Neural cell (in vitro differentiated cells): Measurements from ENCODE around the gene PRPF40B.

Experiments
- EP300 ChIP-seq: fragments of 450-650 bp; conservative IDR thresholded peaks from 2 replicates; pipeline ENCODE4 v1.6.1; 2014; ENCODE audit warnings: antibody characterized with exemption, mild to moderate bottlenecking, moderate library complexity; ENCODE audit not compliant: poor library complexity, severe bottlenecking
- EZH2 ChIP-seq: fragments of 200-600, 300-800 bp; shearing (Covaris generic), sonication (generic); IDR thresholded peaks from 2 replicates; pipeline ENCODE4 v1.6.1; 2014; ENCODE audit warnings: antibody characterized with exemption, low read length, borderline replicate concordance, mild to moderate bottlenecking; ENCODE audit not compliant: insufficient read depth, poor library complexity, severe bottlenecking
- POLR2AphosphoS5 ChIP-seq: IDR thresholded peaks from 2 replicates; pipeline ENCODE4 v1.6.1; 2012
- SMC3 ChIP-seq: fragments of 450-650 bp; conservative IDR thresholded peaks from 2 replicates; pipeline ENCODE4 v1.6.1; 2014; ENCODE audit warnings: antibody characterized with exemption, mild to moderate bottlenecking, moderate library complexity; ENCODE audit not compliant: poor library complexity
- TF ChIP-seq, protein P1 (sequence below): fragments of 450-650 bp; IDR thresholded peaks from 2 replicates; pipeline ENCODE4 v1.5.1; 2014; ENCODE audit warnings: antibody characterized with exemption, mild to moderate bottlenecking, moderate library complexity; ENCODE audit not compliant: poor library complexity, severe bottlenecking

DNA sequence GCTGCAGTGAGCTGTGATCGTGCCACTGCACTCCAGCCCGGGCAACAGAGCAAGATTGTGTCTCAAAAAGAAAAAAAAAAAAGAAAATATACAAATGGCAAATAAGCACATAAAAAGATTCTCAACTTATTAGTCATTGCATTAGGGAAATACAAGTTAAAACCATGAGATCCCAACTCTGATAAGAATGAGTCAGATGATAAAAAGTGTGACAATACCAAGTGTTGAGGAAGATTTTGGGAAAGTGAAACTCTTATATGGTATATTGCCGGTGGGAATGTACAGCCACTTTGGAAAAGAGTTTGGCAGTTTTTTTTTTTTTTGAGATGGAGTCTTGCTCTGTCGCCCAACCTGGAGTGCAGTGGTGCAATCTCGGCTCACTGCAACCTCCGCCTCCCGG lies 7.6 kb upstream of the PRPF40B start:
- TF ChIP-seq SMC3 (no peak), EZH2 (no peak), EP300 (no peak), POLR2AphosphoS5 (no peak)
- TF ChIP-seq, protein P1, sequence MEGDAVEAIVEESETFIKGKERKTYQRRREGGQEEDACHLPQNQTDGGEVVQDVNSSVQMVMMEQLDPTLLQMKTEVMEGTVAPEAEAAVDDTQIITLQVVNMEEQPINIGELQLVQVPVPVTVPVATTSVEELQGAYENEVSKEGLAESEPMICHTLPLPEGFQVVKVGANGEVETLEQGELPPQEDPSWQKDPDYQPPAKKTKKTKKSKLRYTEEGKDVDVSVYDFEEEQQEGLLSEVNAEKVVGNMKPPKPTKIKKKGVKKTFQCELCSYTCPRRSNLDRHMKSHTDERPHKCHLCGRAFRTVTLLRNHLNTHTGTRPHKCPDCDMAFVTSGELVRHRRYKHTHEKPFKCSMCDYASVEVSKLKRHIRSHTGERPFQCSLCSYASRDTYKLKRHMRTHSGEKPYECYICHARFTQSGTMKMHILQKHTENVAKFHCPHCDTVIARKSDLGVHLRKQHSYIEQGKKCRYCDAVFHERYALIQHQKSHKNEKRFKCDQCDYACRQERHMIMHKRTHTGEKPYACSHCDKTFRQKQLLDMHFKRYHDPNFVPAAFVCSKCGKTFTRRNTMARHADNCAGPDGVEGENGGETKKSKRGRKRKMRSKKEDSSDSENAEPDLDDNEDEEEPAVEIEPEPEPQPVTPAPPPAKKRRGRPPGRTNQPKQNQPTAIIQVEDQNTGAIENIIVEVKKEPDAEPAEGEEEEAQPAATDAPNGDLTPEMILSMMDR: no peak
